ENCODE measurements around the gene ANKRD44.

The ANKRD44 gene

GRCh38 chr2:197286805-197287595 lies 23.6 kb downstream of the ANKRD44 start:
- no peak for DNase-seq

- DNase-seq = no peak
Measured at GRCh38 chr2:197285361-197285760, 25.2 kb downstream of the ANKRD44 start.

GRCh38 chr2:197284956-197285355 lies 25.6 kb downstream of the ANKRD44 start:
- no peak for DNase-seq

GRCh38 chr2:197281421-197281820 lies 29.2 kb downstream of the ANKRD44 start:
- peak; percentile 79 to 84 for DNase-seq

GRCh38 chr2:197280015-197280702 lies 30.4 kb downstream of the ANKRD44 start:
- no peak for DNase-seq

GRCh38 chr2:197278799-197279763 lies 31.5 kb downstream of the ANKRD44 start:
- DNase-seq = no peak

GRCh38 chr2:197277794-197278193 lies 32.8 kb downstream of the ANKRD44 start:
- DNase-seq = no peak

- no peak for DNase-seq
Measured at GRCh38 chr2:197276156-197276555, 34.4 kb downstream of the ANKRD44 start.

GRCh38 chr2:197274937-197275336 lies 35.6 kb downstream of the ANKRD44 start:
- no peak for DNase-seq

GRCh38 chr2:197274349-197274748 lies 36.2 kb downstream of the ANKRD44 start:
- DNase-seq = no peak

- no peak for DNase-seq
Measured at GRCh38 chr2:197273485-197273884, 37.1 kb downstream of the ANKRD44 start.

- no peak for DNase-seq
Measured at GRCh38 chr2:197270601-197271000, 40.0 kb downstream of the ANKRD44 start.

- no peak for DNase-seq
Measured at GRCh38 chr2:197269815-197270214, 40.8 kb downstream of the ANKRD44 start.

GRCh38 chr2:197268786-197269584 lies 41.6 kb downstream of the ANKRD44 start:
- DNase-seq = no peak

GRCh38 chr2:197266477-197266876 lies 44.1 kb downstream of the ANKRD44 start:
- DNase-seq = no peak

- DNase-seq = no peak
Measured at GRCh38 chr2:197265924-197266323, 44.7 kb downstream of the ANKRD44 start.

- no peak for DNase-seq
Measured at GRCh38 chr2:197265036-197265435, 45.5 kb downstream of the ANKRD44 start.

GRCh38 chr2:197264332-197264731 lies 46.2 kb downstream of the ANKRD44 start:
- no peak for DNase-seq

- no peak for DNase-seq
Measured at GRCh38 chr2:197263077-197263476, 47.5 kb downstream of the ANKRD44 start.

GRCh38 chr2:197261808-197262226 lies 48.8 kb downstream of the ANKRD44 start:
- DNase-seq = no peak

- DNase-seq = no peak
Measured at GRCh38 chr2:197259470-197259999, 51.0 kb downstream of the ANKRD44 start.

- DNase-seq = peak; percentile 91 to 95
Measured at GRCh38 chr2:197258580-197258979, 52.0 kb downstream of the ANKRD44 start.
